Measurements from ENCODE around the gene PAN3.

DNA sequence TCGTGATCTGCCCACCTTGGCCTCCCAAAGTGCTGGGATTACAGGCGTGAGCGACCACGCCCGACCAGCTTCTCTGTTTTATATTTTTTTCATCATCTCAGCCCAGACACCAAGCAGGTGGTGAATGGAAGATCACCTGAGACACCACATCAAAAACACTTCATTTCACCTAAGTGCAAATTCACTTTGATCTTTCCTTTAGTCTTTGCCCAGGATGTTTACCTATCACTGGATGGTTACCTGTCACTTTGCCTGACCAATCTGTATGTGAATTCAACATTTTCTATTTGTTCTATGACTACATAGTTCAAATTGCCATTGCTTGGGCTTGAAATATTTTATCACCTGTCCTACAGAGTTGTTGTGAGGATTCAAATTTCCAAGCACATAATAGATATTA lies 65.7 kb downstream of the PAN3 start:
- TF ChIP-seq, protein P1, sequence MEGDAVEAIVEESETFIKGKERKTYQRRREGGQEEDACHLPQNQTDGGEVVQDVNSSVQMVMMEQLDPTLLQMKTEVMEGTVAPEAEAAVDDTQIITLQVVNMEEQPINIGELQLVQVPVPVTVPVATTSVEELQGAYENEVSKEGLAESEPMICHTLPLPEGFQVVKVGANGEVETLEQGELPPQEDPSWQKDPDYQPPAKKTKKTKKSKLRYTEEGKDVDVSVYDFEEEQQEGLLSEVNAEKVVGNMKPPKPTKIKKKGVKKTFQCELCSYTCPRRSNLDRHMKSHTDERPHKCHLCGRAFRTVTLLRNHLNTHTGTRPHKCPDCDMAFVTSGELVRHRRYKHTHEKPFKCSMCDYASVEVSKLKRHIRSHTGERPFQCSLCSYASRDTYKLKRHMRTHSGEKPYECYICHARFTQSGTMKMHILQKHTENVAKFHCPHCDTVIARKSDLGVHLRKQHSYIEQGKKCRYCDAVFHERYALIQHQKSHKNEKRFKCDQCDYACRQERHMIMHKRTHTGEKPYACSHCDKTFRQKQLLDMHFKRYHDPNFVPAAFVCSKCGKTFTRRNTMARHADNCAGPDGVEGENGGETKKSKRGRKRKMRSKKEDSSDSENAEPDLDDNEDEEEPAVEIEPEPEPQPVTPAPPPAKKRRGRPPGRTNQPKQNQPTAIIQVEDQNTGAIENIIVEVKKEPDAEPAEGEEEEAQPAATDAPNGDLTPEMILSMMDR (conservative IDR thresholded peaks at IDR 0.05; ENCODE audit: low read depth in 2 of 2), result no peak
- TF ChIP-seq EZH2 (IDR thresholded peaks at IDR 0.05; ENCODE audit: low read depth, unreplicated experiment) (no peak), POLR2AphosphoS5 (IDR thresholded peaks at IDR 0.05; ENCODE audit: low read depth) (no peak), EZH2phosphoT487 (IDR thresholded peaks at IDR 0.05; ENCODE audit: unreplicated experiment) (no peak)
- TF ChIP-seq, protein P2, sequence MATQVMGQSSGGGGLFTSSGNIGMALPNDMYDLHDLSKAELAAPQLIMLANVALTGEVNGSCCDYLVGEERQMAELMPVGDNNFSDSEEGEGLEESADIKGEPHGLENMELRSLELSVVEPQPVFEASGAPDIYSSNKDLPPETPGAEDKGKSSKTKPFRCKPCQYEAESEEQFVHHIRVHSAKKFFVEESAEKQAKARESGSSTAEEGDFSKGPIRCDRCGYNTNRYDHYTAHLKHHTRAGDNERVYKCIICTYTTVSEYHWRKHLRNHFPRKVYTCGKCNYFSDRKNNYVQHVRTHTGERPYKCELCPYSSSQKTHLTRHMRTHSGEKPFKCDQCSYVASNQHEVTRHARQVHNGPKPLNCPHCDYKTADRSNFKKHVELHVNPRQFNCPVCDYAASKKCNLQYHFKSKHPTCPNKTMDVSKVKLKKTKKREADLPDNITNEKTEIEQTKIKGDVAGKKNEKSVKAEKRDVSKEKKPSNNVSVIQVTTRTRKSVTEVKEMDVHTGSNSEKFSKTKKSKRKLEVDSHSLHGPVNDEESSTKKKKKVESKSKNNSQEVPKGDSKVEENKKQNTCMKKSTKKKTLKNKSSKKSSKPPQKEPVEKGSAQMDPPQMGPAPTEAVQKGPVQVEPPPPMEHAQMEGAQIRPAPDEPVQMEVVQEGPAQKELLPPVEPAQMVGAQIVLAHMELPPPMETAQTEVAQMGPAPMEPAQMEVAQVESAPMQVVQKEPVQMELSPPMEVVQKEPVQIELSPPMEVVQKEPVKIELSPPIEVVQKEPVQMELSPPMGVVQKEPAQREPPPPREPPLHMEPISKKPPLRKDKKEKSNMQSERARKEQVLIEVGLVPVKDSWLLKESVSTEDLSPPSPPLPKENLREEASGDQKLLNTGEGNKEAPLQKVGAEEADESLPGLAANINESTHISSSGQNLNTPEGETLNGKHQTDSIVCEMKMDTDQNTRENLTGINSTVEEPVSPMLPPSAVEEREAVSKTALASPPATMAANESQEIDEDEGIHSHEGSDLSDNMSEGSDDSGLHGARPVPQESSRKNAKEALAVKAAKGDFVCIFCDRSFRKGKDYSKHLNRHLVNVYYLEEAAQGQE (IDR thresholded peaks at IDR 0.05; ENCODE audit: unreplicated experiment), result no peak
- TF ChIP-seq, protein P3, sequence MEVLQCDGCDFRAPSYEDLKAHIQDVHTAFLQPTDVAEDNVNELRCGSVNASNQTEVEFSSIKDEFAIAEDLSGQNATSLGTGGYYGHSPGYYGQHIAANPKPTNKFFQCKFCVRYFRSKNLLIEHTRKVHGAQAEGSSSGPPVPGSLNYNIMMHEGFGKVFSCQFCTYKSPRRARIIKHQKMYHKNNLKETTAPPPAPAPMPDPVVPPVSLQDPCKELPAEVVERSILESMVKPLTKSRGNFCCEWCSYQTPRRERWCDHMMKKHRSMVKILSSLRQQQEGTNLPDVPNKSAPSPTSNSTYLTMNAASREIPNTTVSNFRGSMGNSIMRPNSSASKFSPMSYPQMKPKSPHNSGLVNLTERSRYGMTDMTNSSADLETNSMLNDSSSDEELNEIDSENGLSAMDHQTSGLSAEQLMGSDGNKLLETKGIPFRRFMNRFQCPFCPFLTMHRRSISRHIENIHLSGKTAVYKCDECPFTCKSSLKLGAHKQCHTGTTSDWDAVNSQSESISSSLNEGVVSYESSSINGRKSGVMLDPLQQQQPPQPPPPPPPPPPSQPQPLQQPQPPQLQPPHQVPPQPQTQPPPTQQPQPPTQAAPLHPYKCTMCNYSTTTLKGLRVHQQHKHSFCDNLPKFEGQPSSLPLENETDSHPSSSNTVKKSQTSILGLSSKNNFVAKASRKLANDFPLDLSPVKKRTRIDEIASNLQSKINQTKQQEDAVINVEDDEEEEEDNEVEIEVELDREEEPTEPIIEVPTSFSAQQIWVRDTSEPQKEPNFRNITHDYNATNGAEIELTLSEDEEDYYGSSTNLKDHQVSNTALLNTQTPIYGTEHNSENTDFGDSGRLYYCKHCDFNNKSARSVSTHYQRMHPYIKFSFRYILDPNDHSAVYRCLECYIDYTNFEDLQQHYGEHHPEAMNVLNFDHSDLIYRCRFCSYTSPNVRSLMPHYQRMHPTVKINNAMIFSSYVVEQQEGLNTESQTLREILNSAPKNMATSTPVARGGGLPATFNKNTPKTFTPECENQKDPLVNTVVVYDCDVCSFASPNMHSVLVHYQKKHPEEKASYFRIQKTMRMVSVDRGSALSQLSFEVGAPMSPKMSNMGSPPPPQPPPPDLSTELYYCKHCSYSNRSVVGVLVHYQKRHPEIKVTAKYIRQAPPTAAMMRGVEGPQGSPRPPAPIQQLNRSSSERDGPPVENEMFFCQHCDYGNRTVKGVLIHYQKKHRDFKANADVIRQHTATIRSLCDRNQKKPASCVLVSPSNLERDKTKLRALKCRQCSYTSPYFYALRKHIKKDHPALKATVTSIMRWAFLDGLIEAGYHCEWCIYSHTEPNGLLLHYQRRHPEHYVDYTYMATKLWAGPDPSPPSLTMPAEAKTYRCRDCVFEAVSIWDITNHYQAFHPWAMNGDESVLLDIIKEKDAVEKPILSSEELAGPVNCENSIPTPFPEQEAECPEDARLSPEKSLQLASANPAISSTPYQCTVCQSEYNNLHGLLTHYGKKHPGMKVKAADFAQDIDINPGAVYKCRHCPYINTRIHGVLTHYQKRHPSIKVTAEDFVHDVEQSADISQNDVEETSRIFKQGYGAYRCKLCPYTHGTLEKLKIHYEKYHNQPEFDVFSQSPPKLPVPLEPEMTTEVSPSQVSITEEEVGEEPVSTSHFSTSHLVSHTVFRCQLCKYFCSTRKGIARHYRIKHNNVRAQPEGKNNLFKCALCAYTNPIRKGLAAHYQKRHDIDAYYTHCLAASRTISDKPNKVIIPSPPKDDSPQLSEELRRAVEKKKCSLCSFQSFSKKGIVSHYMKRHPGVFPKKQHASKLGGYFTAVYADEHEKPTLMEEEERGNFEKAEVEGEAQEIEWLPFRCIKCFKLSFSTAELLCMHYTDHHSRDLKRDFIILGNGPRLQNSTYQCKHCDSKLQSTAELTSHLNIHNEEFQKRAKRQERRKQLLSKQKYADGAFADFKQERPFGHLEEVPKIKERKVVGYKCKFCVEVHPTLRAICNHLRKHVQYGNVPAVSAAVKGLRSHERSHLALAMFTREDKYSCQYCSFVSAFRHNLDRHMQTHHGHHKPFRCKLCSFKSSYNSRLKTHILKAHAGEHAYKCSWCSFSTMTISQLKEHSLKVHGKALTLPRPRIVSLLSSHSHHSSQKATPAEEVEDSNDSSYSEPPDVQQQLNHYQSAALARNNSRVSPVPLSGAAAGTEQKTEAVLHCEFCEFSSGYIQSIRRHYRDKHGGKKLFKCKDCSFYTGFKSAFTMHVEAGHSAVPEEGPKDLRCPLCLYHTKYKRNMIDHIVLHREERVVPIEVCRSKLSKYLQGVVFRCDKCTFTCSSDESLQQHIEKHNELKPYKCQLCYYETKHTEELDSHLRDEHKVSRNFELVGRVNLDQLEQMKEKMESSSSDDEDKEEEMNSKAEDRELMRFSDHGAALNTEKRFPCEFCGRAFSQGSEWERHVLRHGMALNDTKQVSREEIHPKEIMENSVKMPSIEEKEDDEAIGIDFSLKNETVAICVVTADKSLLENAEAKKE (CRISPR knock-in tag; IDR thresholded peaks at IDR 0.05), result no peak

All from GM23338 (cell line).